SK-N-SH (cell line): ENCODE results near the gene ABHD17B.

Source experiments
- EP300 ChIP-seq, 2 experiments: IDR thresholded peaks; 2 replicates each; pipeline versions ENCODE4 v1.4.0 to v1.6.1; 2012; ENCODE audit warnings: borderline replicate concordance in 1 of 2, low read depth in 1 of 2, low read length in 1 of 2
- TF ChIP-seq, protein P1 (sequence below): IDR thresholded peaks from 2 replicates; pipeline ENCODE4 v1.6.1; 2012; ENCODE audit warnings: mild to moderate bottlenecking, low read depth, low read length, moderate library complexity

GRCh38 chr9:71891557-71892189 lies 19.3 kb downstream of the ABHD17B start:
- TF ChIP-seq EP300 (IDR thresholded peaks at IDR 0.05; ENCODE audit: borderline replicate concordance in 1 of 2, low read depth in 1 of 2, low read length in 1 of 2) = no peak
- TF ChIP-seq, protein P1, sequence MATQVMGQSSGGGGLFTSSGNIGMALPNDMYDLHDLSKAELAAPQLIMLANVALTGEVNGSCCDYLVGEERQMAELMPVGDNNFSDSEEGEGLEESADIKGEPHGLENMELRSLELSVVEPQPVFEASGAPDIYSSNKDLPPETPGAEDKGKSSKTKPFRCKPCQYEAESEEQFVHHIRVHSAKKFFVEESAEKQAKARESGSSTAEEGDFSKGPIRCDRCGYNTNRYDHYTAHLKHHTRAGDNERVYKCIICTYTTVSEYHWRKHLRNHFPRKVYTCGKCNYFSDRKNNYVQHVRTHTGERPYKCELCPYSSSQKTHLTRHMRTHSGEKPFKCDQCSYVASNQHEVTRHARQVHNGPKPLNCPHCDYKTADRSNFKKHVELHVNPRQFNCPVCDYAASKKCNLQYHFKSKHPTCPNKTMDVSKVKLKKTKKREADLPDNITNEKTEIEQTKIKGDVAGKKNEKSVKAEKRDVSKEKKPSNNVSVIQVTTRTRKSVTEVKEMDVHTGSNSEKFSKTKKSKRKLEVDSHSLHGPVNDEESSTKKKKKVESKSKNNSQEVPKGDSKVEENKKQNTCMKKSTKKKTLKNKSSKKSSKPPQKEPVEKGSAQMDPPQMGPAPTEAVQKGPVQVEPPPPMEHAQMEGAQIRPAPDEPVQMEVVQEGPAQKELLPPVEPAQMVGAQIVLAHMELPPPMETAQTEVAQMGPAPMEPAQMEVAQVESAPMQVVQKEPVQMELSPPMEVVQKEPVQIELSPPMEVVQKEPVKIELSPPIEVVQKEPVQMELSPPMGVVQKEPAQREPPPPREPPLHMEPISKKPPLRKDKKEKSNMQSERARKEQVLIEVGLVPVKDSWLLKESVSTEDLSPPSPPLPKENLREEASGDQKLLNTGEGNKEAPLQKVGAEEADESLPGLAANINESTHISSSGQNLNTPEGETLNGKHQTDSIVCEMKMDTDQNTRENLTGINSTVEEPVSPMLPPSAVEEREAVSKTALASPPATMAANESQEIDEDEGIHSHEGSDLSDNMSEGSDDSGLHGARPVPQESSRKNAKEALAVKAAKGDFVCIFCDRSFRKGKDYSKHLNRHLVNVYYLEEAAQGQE = no peak
